HCT116 (cell line): ENCODE measurements around the gene ABHD2. TPM values are rescaled to one million over a fixed set of nuclear protein-coding genes. Genes with fewer than 3 reads are reported as not detected.

Experiments
- ATAC-seq: fragments of 200-7000 bp; cut with Tn5 transposase; 2 replicates; pipeline ENCODE4 v1.9.1; 2020; ENCODE audit warnings: mild to moderate bottlenecking, moderate library complexity
- BruUV-seq: library from RNA; stranded (reverse); fragments of 400-500 nt; replicated peaks from 2 replicates; lab custom pipeline; 2021; lab: Mats Ljungman, UMichigan
- CTCF ChIA-PET: fragments of 300-600 bp; sonication (Branson Sonifier 250); formaldehyde crosslinking; loops from one replicate; lab custom pipeline; 2021; ENCODE audit warnings: antibody characterized with exemption; lab: Charles Lee
- POLR2A ChIA-PET: fragments of 300-600, 350-600 bp; sonication (Branson Sonifier 250); formaldehyde crosslinking; loops from one replicate; lab custom pipeline; 2021; ENCODE audit warnings: antibody characterized with exemption; lab: Charles Lee
- RAD21 ChIA-PET, 2 experiments: fragments of 300-600 bp; sonication (Branson Sonifier 250); formaldehyde crosslinking; loops; one replicate each; lab custom pipeline; 2023; ENCODE audit warnings: low total read pairs in 2 of 2; ENCODE audit not compliant: uncharacterized antibody in 2 of 2, unreplicated experiment in 2 of 2, low non-redundant PET in 1 of 2; lab: Charles Lee
- DNase-seq: peaks from one replicate; pipeline ENCODE4 v3.0.0-alpha.2; 2010; ENCODE audit warnings: low read depth, low spot score
- H2AFZ ChIP-seq: fragments of 200-600 bp; shearing (Covaris generic), sonication (generic); 2 replicates; pipeline ENCODE4 v1.6.1; 2017; ENCODE audit warnings: low read depth, mixed run types, mixed read lengths, antibody characterized with exemption, low read length; ENCODE audit not compliant: poor library complexity, severe bottlenecking
- H3K27ac ChIP-seq: 2 replicates; pipeline ENCODE4 v1.5.1; 2012; ENCODE audit warnings: low read depth, low read length
- H3K27me3 ChIP-seq: fragments of 200-600 bp; sonication (generic); 2 replicates; pipeline ENCODE4 v1.6.1; 2016; ENCODE audit warnings: mixed run types, low read length, mixed read lengths; ENCODE audit not compliant: insufficient read depth
- H3K36me3 ChIP-seq, 2 experiments: fragments of 200-500 bp in 1 of 2; fragments of 200-600 bp in 1 of 2; sonication (Bioruptor generic) in 1 of 2; sonication (generic) in 1 of 2; 2 replicates each; pipeline versions ENCODE4 v1.5.1 to v1.6.1; 2014 to 2016; ENCODE audit warnings: low read length in 2 of 2, inconsistent platforms in 1 of 2, mixed read lengths in 1 of 2, mixed run types in 1 of 2; ENCODE audit not compliant: insufficient read depth in 2 of 2, control insufficient read depth in 1 of 2
- H3K4me1 ChIP-seq, 2 experiments: fragments of 200-600 bp in 1 of 2; sonication (generic) in 1 of 2; 2 replicates each; pipeline versions ENCODE4 v1.5.1 to v1.6.1; 2012 to 2017; ENCODE audit warnings: low read length in 2 of 2, inconsistent platforms in 1 of 2, mild to moderate bottlenecking in 1 of 2, mixed read lengths in 1 of 2, mixed run types in 1 of 2, moderate library complexity in 1 of 2; ENCODE audit not compliant: insufficient read depth in 2 of 2, control insufficient read depth in 1 of 2
- H3K4me2 ChIP-seq: fragments of 200-600 bp; sonication (generic); 2 replicates; pipeline ENCODE4 v1.6.1; 2017; ENCODE audit warnings: mixed run types, low read length, mixed read lengths
- H3K4me3 ChIP-seq, 2 experiments: fragments of 200-600 bp in 1 of 2; sonication (generic) in 1 of 2; replicated peaks in 1 of 2; 2 replicates each; pipeline ENCODE4 v1.5.1; 2011 to 2016; ENCODE audit warnings: low read length in 2 of 2, control low read depth in 1 of 2, low read depth in 1 of 2, mild to moderate bottlenecking in 1 of 2, mixed read lengths in 1 of 2, mixed run types in 1 of 2
- H3K79me2 ChIP-seq: fragments of 200-600 bp; sonication (generic); 2 replicates; pipeline ENCODE4 v1.6.1; 2017; ENCODE audit warnings: mild to moderate bottlenecking, mixed run types, low read length, moderate library complexity, mixed read lengths; ENCODE audit not compliant: insufficient read depth
- H3K9ac ChIP-seq: fragments of 200-600 bp; sonication (generic); 2 replicates; pipeline ENCODE4 v1.6.1; 2016; ENCODE audit warnings: low read length, mixed read lengths
- H3K9me2 ChIP-seq: fragments of 200-600 bp; sonication (generic), shearing (Covaris generic); 2 replicates; pipeline ENCODE4 v1.6.1; 2017; ENCODE audit warnings: mixed run types, mild to moderate bottlenecking, moderate library complexity; ENCODE audit not compliant: insufficient read depth
- H3K9me3 ChIP-seq, 2 experiments: fragments of 200-500 bp in 1 of 2; fragments of 200-600 bp in 1 of 2; sonication (Bioruptor generic) in 1 of 2; sonication (generic) in 1 of 2; 2 replicates each; pipeline ENCODE4 v1.6.1; 2014 to 2017; ENCODE audit warnings: low read length in 2 of 2, mixed read lengths in 2 of 2, inconsistent platforms in 1 of 2, low read depth in 1 of 2, mild to moderate bottlenecking in 1 of 2, mixed run types in 1 of 2, moderate library complexity in 1 of 2; ENCODE audit not compliant: control insufficient read depth in 1 of 2, insufficient read depth in 1 of 2
- H4K20me1 ChIP-seq: fragments of 200-600 bp; sonication (generic), shearing (Covaris generic); 2 replicates; pipeline ENCODE4 v1.6.1; 2017; ENCODE audit warnings: mixed run types, mild to moderate bottlenecking, moderate library complexity; ENCODE audit not compliant: insufficient read depth
- CBX3 ChIP-seq: IDR thresholded peaks from 2 replicates; pipeline ENCODE4 v1.6.1; 2012; ENCODE audit warnings: low read depth
- EGR1 ChIP-seq: IDR thresholded peaks from 2 replicates; pipeline ENCODE4 v1.6.1; 2012; ENCODE audit warnings: low read depth
- EZH2phosphoT487 ChIP-seq: fragments of 200-600 bp; IDR thresholded peaks from 2 replicates; pipeline ENCODE4 v1.6.1; 2018; ENCODE audit warnings: antibody characterized with exemption, borderline replicate concordance
- POLR2A ChIP-seq: IDR thresholded peaks from 2 replicates; pipeline ENCODE4 v1.7.0; 2011; ENCODE audit warnings: borderline replicate concordance; ENCODE audit not compliant: insufficient read depth, insufficient read length; ENCODE audit errors: extremely low read depth
- REST ChIP-seq: IDR thresholded peaks from 2 replicates; pipeline ENCODE4 v1.6.1; 2012; ENCODE audit warnings: low read depth
- SRF ChIP-seq: IDR thresholded peaks from 2 replicates; pipeline ENCODE4 v1.6.1; 2012; ENCODE audit warnings: low read depth
- TCF7L2 ChIP-seq: IDR thresholded peaks from 2 replicates; pipeline ENCODE4 v1.7.0; 2011; ENCODE audit warnings: borderline replicate concordance, inconsistent platforms; ENCODE audit not compliant: insufficient read depth, insufficient read length; ENCODE audit errors: extremely low read depth
- ZNF274 ChIP-seq: fragments of 200-500 bp; sonication (Bioruptor generic); IDR thresholded peaks from 2 replicates; pipeline ENCODE4 v1.6.1; 2014; ENCODE audit warnings: mild to moderate bottlenecking, low read depth, low read length, inconsistent platforms
- intact Hi-C: fragments of 100-400 bp; cut with micrococcal nuclease; formaldehyde crosslinking; loops from 2 replicates; pipeline ENCODE4 v1.10.0; 2022
- total RNA-seq: library from RNA; stranded (reverse); gene quantifications from one replicate; pipeline ENCODE4 v1.2.1, GENCODE V29; 2021; ENCODE audit not compliant: unreplicated experiment
- TF ChIP-seq, protein P1 (sequence below): IDR thresholded peaks from 2 replicates; pipeline ENCODE4 v1.6.1; 2012

The ABHD2 gene
- total RNA-seq, 1 experiment from 2014 or later: 40.8 TPM

- Histone ChIP-seq H3K36me3 (no peaks in the 10 kb centered on the region), H3K9ac (no peak overlapping the region), H3K9me3 (no peaks in the 10 kb centered on the region), H2AFZ (no peak overlapping the region), H3K4me3 (no peak overlapping the region), H3K4me1 (no peaks in the 10 kb centered on the region), H3K4me2 (no peak overlapping the region), H3K27ac (no peak overlapping the region), H3K27me3 (no peaks in the 10 kb centered on the region), H3K9me2 (no peaks in the 10 kb centered on the region)
- intact Hi-C loops: loop anchor here (5.0 kb wide), 1 partner anchor 43 kb away; no protein-coding TSS in a partner anchor
- RAD21 ChIA-PET: no interaction called here
- DNase-seq (no peak), ATAC-seq (no peak)
- POLR2A ChIA-PET: no interaction called here
- TF ChIP-seq ZNF274 (no peak), TCF7L2 (no peak), CBX3 (no peak), REST (no peak), EGR1 (no peak), EZH2phosphoT487 (no peak), POLR2A (no peak), SRF (no peak)
- TF ChIP-seq, protein P1, sequence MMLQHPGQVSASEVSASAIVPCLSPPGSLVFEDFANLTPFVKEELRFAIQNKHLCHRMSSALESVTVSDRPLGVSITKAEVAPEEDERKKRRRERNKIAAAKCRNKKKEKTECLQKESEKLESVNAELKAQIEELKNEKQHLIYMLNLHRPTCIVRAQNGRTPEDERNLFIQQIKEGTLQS: no peak
- TF ChIP-seq, all 23 proteins: peak for 0
- CTCF ChIA-PET: interaction anchor here (1.0 to 1.2 kb wide), 3 partner anchors 9 to 146 kb away, joined by 3 to 4 read pairs (median 3); no protein-coding TSS in a partner anchor
- Histone ChIP-seq H3K79me2 (no peaks in the 10 kb centered on the region), H4K20me1 (no peaks in the 10 kb centered on the region)
- BruUV-seq: no TSS peak
Measured at GRCh38 chr15:89179966-89180875, 92.0 kb downstream of the ABHD2 start.
